ENCODE data around the gene FLCN.

DNA sequence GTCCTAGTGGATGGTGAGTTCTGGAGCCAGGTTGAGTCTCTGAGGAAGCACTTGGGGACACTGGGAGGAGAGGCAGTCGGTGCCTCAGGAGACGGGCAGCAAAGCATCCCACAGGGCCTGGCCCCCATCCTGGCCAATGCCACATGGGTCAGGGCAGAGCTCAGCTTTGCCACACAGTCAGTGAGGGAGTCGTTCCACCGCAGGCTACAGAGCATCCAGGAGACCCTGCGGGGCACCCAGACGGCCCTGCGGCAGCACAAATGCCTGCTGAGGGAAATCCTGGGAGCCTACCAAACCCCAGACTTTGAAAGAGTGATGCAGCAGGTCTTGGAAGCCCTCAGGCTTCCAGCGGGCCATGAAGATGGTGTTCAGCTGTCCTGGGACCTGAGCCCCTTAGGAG is 70.5 kb downstream of the FLCN start:
- no peak for TF ChIP-seq SPI1 (IDR thresholded peaks at IDR 0.05; ENCODE audit: borderline replicate concordance, insufficient read depth, low read depth, low read length)
- TF ChIP-seq SP1 (IDR thresholded peaks at IDR 0.05; ENCODE audit: low read depth, low read length), result no peak
- TF ChIP-seq, protein P1, sequence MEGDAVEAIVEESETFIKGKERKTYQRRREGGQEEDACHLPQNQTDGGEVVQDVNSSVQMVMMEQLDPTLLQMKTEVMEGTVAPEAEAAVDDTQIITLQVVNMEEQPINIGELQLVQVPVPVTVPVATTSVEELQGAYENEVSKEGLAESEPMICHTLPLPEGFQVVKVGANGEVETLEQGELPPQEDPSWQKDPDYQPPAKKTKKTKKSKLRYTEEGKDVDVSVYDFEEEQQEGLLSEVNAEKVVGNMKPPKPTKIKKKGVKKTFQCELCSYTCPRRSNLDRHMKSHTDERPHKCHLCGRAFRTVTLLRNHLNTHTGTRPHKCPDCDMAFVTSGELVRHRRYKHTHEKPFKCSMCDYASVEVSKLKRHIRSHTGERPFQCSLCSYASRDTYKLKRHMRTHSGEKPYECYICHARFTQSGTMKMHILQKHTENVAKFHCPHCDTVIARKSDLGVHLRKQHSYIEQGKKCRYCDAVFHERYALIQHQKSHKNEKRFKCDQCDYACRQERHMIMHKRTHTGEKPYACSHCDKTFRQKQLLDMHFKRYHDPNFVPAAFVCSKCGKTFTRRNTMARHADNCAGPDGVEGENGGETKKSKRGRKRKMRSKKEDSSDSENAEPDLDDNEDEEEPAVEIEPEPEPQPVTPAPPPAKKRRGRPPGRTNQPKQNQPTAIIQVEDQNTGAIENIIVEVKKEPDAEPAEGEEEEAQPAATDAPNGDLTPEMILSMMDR (IDR thresholded peaks at IDR 0.05 in 2 of 3, conservative IDR thresholded peaks at IDR 0.05 in 1 of 3; ENCODE audit: control insufficient read depth in 2 of 3, extremely low read depth in 1 of 3, insufficient read depth in 1 of 3, low read depth in 3 of 3, low read length in 3 of 3), result no peak
- no peak for TF ChIP-seq POLR2A (IDR thresholded peaks at IDR 0.05; ENCODE audit: low read depth, low read length)
